Ascending aorta (tissue), 2 donors: ENCODE measurements around the gene KCNN4. TPM values are rescaled to one million over a fixed set of nuclear protein-coding genes. Genes with fewer than 3 reads are reported as not detected.

ENCODE experiments used
- DNase-seq, 2 donors: peaks; one replicate each; pipeline ENCODE4 v3.0.0-alpha.2; 2019; ENCODE audit warnings: low spot score in 2 of 2
- H3K27ac ChIP-seq, 2 donors: fragments of 200-600 bp; sonication (generic); one replicate each; pipeline ENCODE4 v1.5.1; 2016 to 2017; ENCODE audit warnings: mild to moderate bottlenecking in 1 of 2
- H3K27me3 ChIP-seq: fragments of 200-600 bp; sonication (generic); one replicate; pipeline ENCODE4 v1.5.1; 2017
- H3K36me3 ChIP-seq, 2 donors: fragments of 200-600 bp; sonication (generic); one replicate each; pipeline ENCODE4 v1.5.1; 2016
- H3K4me1 ChIP-seq, 2 donors: fragments of 200-600 bp; sonication (generic); one replicate each; pipeline ENCODE4 v1.5.1; 2016 to 2017; ENCODE audit warnings: mild to moderate bottlenecking in 1 of 2
- H3K4me3 ChIP-seq, 2 donors: fragments of 200-600 bp; sonication (generic); one replicate each; pipeline ENCODE4 v1.5.1; 2016 to 2017; ENCODE audit warnings: mild to moderate bottlenecking in 1 of 2
- H3K9me3 ChIP-seq, 2 donors: fragments of 200-600 bp; sonication (generic); one replicate each; pipeline ENCODE4 v1.5.1; 2016
- CTCF ChIP-seq, 3 experiments: fragments of 200-600 bp in 2 of 3; fragments of 450-650 bp in 1 of 3; sonication (generic) in 2 of 3; IDR thresholded peaks; one replicate each; pipeline ENCODE4 v1.5.1; 2016 to 2019; ENCODE audit warnings: antibody characterized with exemption in 3 of 3, mild to moderate bottlenecking in 1 of 3, moderate library complexity in 1 of 3
- intact Hi-C: fragments of 100-400 bp; cut with DNase I; formaldehyde crosslinking; loops from one replicate; pipeline ENCODE4 v1.15.1; 2023
- total RNA-seq: library from RNA; depleted of rRNA; stranded (reverse); fragments of >200 nt; gene quantifications from one replicate; pipeline ENCODE4 v1.1.0, GENCODE V29; 2016

KCNN4 gene
- total RNA-seq, 1 donor from 2014 or later: 2.3 TPM

GRCh38 chr19:43802216-43802951 is 21.6 kb upstream of the KCNN4 start, which contains the start of gene LYPD5:
Gene LYPD5 (minus strand): TSS chr19:43802447. CDS start chr19:43802380, 67 bp downstream.
- H3K9me3 ChIP-seq: no peaks in the 10 kb centered on the region
- H3K27ac ChIP-seq: no peak within 1 kb of the TSS
- no peak for DNase-seq
- no peaks in the 10 kb centered on the region for H3K36me3 ChIP-seq
- no peak within 1 kb of the TSS for H3K4me3 ChIP-seq
- no peak for TF ChIP-seq CTCF (IDR thresholded peaks at IDR 0.05)
- peaks cover 5% of the 10 kb centered on the region for H3K27me3 ChIP-seq
- intact Hi-C loops: no loop called here
- H3K4me1 ChIP-seq: no peaks in the 10 kb centered on the region

- intact Hi-C loops: no loop called here
These were observed 18.8 kb upstream of the KCNN4 start for GRCh38 chr19:43799502-43800142.

GRCh38 chr19:43798546-43799409 is 18.0 kb upstream of the KCNN4 start:
- Histone ChIP-seq H3K9me3 (no peaks in the 10 kb centered on the region), H3K36me3 (no peaks in the 10 kb centered on the region), H3K27ac (no peak overlapping the region), H3K4me3 (peak overlapping the region; percentile 41 to 57), H3K4me1 (no peaks in the 10 kb centered on the region), H3K27me3 (peaks cover 5% of the 10 kb centered on the region)
- DNase-seq: no peak
- intact Hi-C loops: no loop called here
- no peak for TF ChIP-seq CTCF (IDR thresholded peaks at IDR 0.05)

More at GRCh38 chr19:43799502-43800142, 18.8 kb upstream of the KCNN4 start:
- Histone ChIP-seq H3K27ac (no peak overlapping the region), H3K27me3 (peaks cover 5% of the 10 kb centered on the region), H3K4me3 (no peak overlapping the region), H3K9me3 (no peaks in the 10 kb centered on the region), H3K4me1 (no peaks in the 10 kb centered on the region), H3K36me3 (no peaks in the 10 kb centered on the region)
- DNase-seq: no peak
- TF ChIP-seq CTCF (IDR thresholded peaks at IDR 0.05): no peak

DNA sequence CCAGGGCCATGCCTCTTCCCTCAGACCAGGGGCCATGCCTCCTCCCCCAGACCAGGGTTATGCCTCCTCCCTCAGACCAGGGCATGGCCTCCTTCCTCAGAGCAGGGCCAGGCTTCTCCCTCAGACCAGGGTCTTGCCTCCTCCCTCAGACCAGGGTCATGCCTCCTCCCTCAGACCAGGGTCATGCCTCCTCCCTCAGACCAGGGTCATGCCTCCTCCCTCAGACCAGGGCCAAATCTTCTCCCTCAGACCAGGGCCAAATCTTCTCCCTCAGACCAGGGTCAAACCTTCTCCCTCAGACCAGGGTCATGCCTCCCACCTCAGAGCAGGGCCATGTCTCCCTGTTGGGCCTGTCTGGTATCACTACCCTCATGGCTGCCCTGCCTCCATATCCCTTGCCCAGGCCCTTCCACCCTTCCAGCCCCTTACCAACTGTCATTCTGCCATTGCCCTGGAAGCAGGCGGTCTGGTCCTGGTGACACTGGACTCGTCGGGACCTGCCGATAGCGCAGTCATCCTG is 17.3 kb upstream of the KCNN4 start:
- DNase-seq: no peak
- H3K4me1 ChIP-seq: no peaks in the 10 kb centered on the region
- intact Hi-C loops: no loop called here
- no peaks in the 10 kb centered on the region for H3K36me3 ChIP-seq
- peaks cover 5% of the 10 kb centered on the region for H3K27me3 ChIP-seq
- TF ChIP-seq CTCF (IDR thresholded peaks at IDR 0.05): no peak
- H3K9me3 ChIP-seq: no peaks in the 10 kb centered on the region
- H3K27ac ChIP-seq: no peak overlapping the region
- peak overlapping the region; percentile 41 to 57 for H3K4me3 ChIP-seq

DNA sequence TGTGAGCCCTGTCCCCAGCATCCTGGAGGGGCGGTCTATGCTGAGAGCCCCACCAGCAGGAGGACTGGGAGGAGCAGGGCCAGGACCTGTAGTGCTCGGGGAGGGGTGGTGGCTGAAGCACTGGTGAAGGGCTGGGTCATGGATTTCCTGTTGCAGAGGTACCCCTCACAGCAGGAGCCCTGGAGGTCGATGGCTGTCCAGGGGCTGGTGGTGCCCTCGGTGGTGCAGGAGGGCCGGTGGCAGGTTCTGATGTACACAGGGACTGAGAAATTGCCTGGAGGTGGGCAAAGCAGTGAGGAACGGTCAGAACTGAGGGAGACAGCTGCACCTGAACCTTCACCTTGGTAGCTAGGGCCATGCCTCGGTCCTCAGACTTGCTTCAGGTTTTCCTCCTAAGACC is 16.8 kb upstream of the KCNN4 start:
- intact Hi-C loops: no loop called here
- Histone ChIP-seq H3K36me3 (no peaks in the 10 kb centered on the region), H3K27me3 (peaks cover 5% of the 10 kb centered on the region), H3K27ac (no peak overlapping the region), H3K4me1 (no peaks in the 10 kb centered on the region), H3K9me3 (no peaks in the 10 kb centered on the region), H3K4me3 (no peak overlapping the region)
- TF ChIP-seq CTCF (IDR thresholded peaks at IDR 0.05): no peak
- DNase-seq: no peak
